Stimulated activated CD8-positive, alpha-beta memory T cell treated with anti-CD3 and anti-CD28 coated beads, Interleukin-12 subunit alpha, Interleukin-12 subunit beta, amount 100 ng/mL, for 24 hours (primary cell): Measurements from ENCODE around the gene RFPL1.
"Not testable (repeated sequence)": the region's sequence is repeated elsewhere in the genome, so short reads cannot be mapped to it uniquely, and the experiment has no call there.

Experiments used
- DNase-seq: peaks from one replicate; pipeline ENCODE4 v3.0.0-alpha.2; 2020; ENCODE audit errors: extremely low read depth

Gene RFPL1

DNA sequence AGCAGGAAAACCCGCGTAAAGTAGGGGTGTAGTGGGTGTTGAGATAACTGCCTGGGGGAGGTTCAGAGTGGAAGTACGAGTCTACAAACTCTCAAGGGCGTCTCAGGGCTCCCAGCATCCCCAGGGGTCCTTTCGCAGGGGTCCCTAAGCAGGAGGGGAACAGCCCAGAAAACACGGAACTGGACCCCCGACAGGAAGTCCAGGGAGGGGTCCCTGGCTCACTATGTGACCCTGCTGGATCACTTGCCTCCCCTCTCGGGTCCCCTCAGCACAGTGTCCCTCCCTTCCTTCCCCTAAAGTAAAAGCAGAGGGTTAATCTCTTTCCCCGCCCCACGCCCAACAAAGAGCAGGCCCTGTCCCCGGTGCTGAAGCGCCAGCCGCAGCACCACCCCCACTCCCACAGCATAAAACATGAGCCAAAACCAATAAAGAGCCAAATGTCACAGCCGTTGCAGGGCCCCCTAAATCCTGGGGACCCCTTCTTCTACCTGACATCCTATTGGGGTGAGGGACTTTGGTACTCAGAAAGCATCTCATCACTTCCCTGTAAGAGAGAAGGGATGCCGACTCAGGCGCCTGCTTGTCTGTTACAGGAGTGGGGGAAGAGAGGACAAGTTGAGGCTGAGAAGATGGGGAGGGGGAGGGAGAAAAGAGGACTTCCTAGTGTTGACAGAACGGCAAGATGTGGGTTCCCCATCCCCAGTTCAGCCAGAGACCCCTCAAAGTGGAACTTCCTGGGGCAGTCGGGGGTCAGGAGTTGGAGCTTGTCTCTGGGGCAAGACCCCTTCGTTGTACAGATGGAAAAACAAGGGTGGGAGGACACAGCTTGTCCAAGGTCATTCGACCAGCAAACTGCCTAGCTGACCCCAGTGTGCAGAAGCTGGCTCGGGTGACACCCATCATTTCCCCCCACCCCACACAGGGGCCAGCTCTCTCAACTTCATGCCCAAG is 40.2 kb downstream of the RFPL1 start:
- no peak for DNase-seq

DNA sequence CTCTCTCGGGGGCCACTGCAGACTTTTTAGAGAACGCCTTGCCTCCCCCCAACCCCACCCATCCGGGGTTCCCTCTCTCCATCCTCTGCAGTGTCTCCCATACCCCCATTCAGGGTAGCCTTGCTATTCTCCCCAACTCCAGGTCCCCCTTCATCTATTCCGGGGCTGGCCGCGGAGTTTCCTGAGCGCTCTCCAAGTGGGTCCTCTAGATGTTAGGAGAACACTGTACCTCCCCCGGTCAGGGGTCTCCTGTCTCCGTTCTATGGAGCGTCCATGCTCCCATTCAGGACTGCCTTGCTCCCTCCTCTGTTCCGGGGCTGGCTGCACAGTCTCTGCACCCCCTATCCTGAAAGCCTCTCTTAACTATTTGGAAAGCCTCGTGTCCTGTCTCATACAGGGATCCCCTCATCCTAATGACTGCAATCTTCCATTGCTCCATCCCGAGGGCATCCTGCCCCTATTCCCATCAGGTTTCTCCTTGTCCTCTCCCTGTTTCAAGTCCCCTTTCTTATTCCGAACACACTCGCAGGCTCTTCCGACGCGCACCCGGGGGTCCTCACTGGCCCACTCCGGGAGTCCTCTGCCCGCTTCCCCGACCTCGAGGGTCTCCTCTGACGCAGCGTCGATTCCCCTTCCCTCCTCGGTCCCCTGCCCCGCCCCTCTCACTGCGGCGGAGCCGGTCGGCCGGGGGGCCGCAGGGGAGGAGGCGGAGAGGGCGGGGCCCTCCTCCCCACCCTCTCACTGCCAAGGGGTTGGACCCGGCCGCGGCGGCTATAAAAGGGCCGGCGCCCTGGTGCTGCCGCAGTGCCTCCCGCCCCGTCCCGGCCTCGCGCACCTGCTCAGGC is 41.3 kb downstream of the RFPL1 start, which contains the start of gene NEFH:
NEFH (plus strand) TSS at position 802 of the 845 bp plus-strand sequence. CDS start 45 bp downstream, outside the sequence.
- DNase-seq: no peak

DNA sequence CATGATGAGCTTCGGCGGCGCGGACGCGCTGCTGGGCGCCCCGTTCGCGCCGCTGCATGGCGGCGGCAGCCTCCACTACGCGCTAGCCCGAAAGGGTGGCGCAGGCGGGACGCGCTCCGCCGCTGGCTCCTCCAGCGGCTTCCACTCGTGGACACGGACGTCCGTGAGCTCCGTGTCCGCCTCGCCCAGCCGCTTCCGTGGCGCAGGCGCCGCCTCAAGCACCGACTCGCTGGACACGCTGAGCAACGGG is 41.8 kb downstream of the RFPL1 start:
- no peak for DNase-seq

DNA sequence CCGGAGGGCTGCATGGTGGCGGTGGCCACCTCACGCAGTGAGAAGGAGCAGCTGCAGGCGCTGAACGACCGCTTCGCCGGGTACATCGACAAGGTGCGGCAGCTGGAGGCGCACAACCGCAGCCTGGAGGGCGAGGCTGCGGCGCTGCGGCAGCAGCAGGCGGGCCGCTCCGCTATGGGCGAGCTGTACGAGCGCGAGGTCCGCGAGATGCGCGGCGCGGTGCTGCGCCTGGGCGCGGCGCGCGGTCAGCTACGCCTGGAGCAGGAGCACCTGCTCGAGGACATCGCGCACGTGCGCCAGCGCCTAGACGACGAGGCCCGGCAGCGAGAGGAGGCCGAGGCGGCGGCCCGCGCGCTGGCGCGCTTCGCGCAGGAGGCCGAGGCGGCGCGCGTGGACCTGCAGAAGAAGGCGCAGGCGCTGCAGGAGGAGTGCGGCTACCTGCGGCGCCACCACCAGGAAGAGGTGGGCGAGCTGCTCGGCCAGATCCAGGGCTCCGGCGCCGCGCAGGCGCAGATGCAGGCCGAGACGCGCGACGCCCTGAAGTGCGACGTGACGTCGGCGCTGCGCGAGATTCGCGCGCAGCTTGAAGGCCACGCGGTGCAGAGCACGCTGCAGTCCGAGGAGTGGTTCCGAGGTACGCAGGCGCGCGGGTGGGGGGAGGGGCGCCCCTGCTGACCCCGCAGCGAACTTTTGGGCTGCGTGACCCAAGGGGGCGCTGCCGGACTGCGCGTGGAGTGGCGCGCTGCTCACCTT is 42.3 kb downstream of the RFPL1 start:
- no peak for DNase-seq

DNA sequence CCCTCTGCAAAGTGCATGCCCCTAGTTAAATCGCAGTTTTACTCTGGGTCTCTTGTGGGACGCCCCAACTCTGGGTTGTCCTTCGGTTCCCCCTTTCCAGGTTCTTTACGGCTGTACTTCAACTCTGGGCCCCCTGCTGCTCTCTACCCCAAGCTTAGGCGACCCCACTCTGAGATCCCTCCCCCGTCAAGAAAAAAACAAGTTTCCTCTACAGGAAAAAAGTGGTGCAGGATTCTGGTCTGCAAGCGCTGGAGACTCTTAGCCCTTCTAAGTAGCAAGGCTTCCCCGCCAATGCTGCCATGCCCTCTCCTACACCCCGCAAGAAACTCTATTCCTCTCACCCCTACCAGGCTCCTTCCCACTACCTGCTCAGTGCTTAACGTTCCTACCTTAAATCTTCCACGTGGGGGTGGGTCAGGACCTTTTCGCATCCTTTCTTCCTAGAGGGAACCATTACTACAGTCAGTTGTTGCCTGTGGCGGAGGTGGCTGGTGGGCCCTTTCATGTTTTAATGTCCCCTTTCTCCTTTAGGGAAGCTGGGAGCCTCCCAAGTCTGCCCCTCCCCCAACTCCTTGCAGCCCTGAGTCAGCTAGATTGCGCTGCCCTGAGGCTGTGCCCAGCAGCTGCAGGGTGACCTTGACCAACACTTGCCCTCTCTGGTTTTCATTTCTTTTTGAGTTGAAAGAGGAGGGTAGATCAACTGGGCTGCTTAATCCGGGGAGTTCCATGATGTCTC is 43.0 kb downstream of the RFPL1 start:
- DNase-seq: no peak

DNA sequence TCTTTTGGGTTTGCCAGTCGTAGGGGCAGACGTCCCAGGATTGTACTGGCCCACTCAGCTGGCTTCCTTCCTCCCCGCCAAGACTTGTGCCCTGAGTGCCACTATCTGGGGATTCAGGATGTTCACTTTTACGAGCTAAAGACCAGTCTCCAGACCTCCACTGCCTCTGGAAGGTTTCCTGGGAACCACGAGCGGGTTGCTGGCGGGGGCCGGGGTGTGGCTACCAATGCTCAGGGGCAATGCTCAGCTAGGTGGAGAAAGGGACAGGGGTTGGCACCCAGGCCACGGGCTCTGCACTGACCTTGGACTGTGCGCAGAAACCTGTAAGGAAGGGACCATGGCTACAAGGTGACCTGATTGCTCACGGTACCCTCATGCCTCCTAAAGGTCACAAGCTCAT is 43.9 kb downstream of the RFPL1 start:
- no peak for DNase-seq

DNA sequence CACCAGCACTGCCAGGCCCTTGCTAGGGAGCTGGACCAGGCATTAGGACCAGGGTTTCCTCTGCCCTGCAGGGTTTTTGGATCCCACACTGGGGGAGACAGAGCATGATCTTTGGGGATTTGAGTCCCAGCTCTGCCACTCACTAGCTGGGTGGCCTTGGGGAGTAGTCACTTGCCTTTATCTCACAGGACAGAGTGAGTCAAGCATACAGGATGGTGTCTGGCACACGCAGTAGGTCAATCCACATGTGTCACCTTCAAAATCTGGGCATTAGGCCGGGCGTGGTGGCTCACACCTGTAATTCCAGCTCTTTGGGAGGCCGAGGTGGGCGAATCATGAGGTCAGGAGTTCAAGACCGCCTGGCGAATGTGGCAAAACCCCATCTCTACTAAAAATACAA is 44.3 kb downstream of the RFPL1 start:
- DNase-seq: no peak

DNA sequence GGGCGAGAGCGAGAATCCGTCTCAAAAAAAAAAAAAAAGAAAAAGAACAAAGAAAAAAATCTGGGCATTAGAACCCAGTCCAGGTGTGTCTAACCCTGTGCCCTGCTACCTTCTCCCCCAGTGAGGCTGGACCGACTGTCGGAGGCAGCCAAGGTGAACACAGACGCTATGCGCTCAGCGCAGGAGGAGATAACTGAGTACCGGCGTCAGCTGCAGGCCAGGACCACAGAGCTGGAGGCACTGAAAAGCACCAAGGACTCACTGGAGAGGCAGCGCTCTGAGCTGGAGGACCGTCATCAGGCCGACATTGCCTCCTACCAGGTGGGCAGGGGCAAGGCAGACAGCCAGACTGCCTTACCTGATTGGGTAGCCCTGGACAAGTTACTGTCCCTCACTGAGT is 44.9 kb downstream of the RFPL1 start:
- DNase-seq: no peak

DNA sequence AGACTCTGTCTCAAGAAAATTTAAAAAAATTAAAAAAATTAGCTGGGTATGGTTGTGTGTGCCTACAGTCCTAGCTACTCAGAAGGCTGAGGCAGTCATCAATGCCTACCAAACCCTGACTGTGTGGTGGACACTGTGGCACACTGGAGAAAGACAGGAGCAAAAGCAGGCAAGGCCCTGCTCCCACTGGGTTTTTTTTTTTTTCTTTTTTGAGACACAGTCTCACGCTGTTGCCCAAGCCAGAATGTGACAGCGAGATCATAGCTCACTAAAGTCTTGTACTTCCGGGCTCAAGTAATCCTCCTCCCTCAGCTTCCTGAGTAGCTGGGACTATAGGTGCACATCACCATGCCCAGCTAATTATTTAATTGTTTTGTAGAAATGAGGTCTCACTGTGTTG is 46.3 kb downstream of the RFPL1 start:
- no peak for DNase-seq

DNA sequence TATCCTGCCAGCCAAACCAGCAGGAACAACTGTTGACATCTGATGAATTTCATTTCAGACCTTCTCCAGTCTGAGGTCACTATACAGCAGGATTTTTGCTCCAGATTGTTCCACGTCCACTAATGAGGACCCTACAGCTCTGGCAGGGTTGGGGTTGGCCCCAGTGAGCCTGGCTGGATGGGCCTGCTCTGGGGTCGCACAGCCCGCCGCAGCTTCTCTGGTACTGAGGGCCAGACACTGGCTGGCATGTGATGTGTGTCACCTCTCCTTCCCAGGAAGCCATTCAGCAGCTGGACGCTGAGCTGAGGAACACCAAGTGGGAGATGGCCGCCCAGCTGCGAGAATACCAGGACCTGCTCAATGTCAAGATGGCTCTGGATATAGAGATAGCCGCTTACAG is 47.1 kb downstream of the RFPL1 start:
- no peak for DNase-seq

DNA sequence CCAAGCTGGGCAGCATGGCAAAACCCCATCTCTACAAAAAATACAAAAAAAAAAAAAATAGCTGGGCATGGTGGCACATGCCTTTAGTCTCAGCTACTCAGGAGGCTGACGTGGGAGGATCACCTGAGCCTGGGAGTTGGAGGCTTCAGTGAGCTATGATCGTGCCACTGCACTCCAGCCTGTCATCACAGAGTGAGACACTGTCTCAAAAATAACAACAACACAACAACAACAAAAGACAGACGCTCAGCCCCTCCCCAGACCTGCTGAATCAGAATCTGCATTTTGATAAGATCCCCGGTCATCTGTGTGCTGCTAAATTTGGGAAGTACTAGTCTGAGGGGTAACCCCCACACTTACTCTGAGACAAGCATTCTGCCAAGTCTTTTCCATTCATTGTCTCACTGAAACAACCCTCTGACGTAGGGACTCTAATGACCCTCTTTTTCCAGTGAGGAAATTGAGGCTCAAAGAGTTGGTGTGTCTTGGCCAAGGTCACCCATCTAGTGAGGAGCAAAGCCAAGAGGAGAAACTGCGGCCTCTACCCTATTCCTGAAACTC is 49.1 kb downstream of the RFPL1 start:
- DNase-seq: no peak

DNA sequence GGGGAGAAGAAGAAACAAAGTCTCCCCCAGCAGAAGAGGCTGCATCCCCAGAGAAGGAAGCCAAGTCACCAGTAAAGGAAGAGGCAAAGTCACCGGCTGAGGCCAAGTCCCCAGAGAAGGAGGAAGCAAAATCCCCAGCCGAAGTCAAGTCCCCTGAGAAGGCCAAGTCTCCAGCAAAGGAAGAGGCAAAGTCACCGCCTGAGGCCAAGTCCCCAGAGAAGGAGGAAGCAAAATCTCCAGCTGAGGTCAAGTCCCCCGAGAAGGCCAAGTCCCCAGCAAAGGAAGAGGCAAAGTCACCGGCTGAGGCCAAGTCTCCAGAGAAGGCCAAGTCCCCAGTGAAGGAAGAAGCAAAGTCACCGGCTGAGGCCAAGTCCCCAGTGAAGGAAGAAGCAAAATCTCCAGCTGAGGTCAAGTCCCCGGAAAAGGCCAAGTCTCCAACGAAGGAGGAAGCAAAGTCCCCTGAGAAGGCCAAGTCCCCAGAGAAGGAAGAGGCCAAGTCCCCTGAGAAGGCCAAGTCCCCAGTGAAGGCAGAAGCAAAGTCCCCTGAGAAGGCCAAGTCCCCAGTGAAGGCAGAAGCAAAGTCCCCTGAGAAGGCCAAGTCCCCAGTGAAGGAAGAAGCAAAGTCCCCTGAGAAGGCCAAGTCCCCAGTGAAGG is 50.9 kb downstream of the RFPL1 start:
- DNase-seq: not testable (repeated sequence)

DNA sequence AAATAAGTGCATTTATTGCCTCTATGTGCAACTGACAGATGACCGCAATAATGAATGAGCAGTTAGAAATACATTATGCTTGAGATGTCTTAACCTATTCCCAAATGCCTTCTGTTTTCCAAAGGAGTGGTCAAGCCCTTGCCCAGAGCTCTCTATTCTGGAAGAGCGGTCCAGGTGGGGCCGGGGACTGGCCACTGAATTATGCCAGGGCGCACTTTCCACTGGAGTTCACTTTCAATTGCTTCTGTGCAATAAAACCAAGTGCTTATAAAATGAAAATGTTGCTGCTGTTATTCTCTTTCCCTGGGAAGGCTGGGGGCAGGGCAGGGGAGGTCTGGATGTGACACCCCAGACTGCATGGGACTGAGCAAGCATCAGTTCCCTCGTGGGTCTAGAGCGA is 52.6 kb downstream of the RFPL1 start:
- no peak for DNase-seq
